ENCODE measurements around the gene OVOL1. TPM values are rescaled to one million over a fixed set of nuclear protein-coding genes. Genes with fewer than 3 reads are reported as not detected.

The OVOL1 gene
- total RNA-seq, 6 experiments from 2014 or later: not detected

DNA sequence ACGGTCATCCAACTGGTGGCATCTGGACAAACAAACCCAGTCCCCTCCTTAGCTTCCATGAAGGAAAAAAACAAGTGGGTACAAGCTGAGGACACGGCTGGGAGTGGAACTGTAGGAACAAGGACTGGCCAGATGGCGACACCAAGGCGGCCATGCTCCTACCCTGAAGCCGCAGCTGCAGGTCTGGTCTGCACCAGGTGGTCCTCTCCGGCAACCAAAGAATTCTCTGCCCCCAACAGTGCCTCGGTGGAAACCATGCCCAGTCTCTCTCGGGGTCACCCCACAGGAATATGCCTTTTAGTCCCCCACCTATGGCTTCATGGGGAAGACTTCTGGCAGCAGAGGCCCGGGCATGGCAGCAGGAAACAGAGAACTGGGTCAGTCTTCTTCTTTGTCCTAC, 22.6 kb downstream of the OVOL1 start:
- Mint-ChIP-seq H3K27me3 (ENCODE audit: insufficient read depth) (peaks cover 40% of the 10 kb centered on the region), H3K27ac (no peak overlapping the region), H3K4me3 (no peak overlapping the region), H3K4me1 (ENCODE audit: low read depth) (peaks cover 7% of the 10 kb centered on the region; the same call in 1 of the 2 replicates), H3K36me3 (ENCODE audit: low read depth) (no peaks in the 10 kb centered on the region), H3K9me3 (no peaks in the 10 kb centered on the region)
- no peak for DNase-seq
- TF ChIP-seq, protein P1, sequence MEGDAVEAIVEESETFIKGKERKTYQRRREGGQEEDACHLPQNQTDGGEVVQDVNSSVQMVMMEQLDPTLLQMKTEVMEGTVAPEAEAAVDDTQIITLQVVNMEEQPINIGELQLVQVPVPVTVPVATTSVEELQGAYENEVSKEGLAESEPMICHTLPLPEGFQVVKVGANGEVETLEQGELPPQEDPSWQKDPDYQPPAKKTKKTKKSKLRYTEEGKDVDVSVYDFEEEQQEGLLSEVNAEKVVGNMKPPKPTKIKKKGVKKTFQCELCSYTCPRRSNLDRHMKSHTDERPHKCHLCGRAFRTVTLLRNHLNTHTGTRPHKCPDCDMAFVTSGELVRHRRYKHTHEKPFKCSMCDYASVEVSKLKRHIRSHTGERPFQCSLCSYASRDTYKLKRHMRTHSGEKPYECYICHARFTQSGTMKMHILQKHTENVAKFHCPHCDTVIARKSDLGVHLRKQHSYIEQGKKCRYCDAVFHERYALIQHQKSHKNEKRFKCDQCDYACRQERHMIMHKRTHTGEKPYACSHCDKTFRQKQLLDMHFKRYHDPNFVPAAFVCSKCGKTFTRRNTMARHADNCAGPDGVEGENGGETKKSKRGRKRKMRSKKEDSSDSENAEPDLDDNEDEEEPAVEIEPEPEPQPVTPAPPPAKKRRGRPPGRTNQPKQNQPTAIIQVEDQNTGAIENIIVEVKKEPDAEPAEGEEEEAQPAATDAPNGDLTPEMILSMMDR (IDR thresholded peaks at IDR 0.05): no peak

GRCh38 chr11:65810046-65810868, 23.4 kb downstream of the OVOL1 start:
- Mint-ChIP-seq H3K9me3 (no peaks in the 10 kb centered on the region), H3K27me3 (ENCODE audit: insufficient read depth) (peaks cover 41% of the 10 kb centered on the region), H3K27ac (no peak overlapping the region), H3K4me1 (ENCODE audit: low read depth) (peaks cover 8% of the 10 kb centered on the region; the same call in 1 of the 2 replicates), H3K4me3 (no peak overlapping the region), H3K36me3 (ENCODE audit: low read depth) (no peaks in the 10 kb centered on the region)
- no peak for DNase-seq
- TF ChIP-seq, protein P1 (IDR thresholded peaks at IDR 0.05): no peak

- Mint-ChIP-seq H3K36me3 (ENCODE audit: low read depth) (no peaks in the 10 kb centered on the region; the same call in 1 of the 2 replicates), H3K27me3 (ENCODE audit: insufficient read depth) (peaks cover 38% of the 10 kb centered on the region), H3K27ac (no peak overlapping the region), H3K9me3 (no peaks in the 10 kb centered on the region), H3K4me3 (no peak overlapping the region), H3K4me1 (ENCODE audit: low read depth) (peaks cover 8% of the 10 kb centered on the region; the same call in 1 of the 2 replicates)
- TF ChIP-seq, protein P1 (IDR thresholded peaks at IDR 0.05): no peak
- DNase-seq: no peak
Measured at GRCh38 chr11:65811764-65812475, 25.1 kb downstream of the OVOL1 start.

DNA sequence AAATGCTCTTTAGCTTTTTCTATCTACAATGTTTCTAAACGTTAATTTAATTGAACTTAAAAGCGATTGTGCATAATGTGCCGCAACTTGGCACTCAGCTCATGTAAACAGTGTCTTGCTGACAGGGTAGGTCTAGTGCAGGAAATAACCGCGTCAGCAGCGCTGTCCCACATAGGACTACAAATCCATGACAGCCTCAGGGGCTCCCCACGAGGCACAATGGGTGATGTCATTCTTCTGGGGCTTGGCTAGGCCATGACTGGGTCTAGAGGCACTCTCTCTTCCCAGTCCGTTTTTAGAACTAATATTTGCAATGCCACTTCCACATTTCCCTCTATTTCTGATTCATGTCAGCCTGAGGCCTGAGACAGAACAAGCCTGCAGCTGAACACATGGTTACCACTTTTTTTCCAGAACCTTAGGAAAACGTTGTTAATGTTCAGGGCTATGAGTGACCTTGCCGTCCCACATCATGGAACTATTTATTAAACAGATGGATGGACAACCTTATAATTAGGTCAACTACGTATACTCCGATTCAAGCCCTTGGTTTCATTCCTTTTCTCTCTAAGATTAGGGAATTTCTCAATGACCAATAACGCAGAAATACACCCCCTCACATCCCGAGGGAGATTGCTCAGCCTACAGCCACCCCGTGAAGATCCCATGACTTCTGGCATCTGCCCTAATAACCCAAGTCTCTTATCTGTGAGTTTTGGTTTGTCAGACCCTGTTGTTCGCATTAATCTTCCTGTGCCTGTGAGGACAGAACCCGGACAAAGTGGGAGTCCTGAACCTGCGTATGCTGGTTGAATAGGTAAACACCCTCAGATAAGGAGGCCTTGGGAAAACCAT, 27.5 kb downstream of the OVOL1 start:
- Mint-ChIP-seq H3K27me3 (ENCODE audit: insufficient read depth) (peaks cover 28% of the 10 kb centered on the region), H3K27ac (no peak overlapping the region), H3K9me3 (no peaks in the 10 kb centered on the region), H3K36me3 (ENCODE audit: low read depth) (no peaks in the 10 kb centered on the region; the same call in 1 of the 2 replicates), H3K4me1 (ENCODE audit: low read depth) (peaks cover 14% of the 10 kb centered on the region), H3K4me3 (no peak overlapping the region)
- peak; percentile 4 for DNase-seq
- TF ChIP-seq, protein P1 (IDR thresholded peaks at IDR 0.05): no peak

DNA sequence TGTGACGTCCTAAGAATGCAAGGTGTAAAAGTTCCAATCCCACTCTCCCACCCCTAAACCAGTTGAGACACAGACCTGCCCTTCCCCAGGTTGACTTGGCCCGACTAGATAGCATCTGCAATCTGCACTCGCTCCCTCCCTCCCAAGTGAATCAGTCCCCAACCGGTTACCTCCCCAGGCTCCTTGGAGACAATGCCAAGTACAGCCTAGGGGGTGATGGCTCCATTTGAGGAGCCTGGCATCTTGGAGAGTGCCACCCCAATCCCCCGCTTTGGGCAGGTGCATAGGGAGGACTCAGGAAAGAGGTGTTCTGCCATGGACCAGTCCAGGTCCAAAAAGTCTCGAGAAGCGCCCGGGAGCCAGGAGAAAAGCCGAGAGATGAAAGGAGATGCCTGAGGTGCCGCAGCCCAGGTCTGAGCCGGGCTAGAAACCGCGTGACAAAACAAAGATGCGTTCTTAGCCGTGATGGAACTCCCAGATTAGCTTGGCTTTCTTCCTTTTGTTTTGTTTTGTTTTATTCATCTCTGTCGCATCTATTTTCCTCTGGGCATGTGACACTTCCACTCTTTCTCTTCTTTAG, 28.2 kb downstream of the OVOL1 start:
- Mint-ChIP-seq H3K4me3 (no peak overlapping the region), H3K36me3 (ENCODE audit: low read depth) (no peaks in the 10 kb centered on the region; the same call in 1 of the 2 replicates), H3K4me1 (ENCODE audit: low read depth) (peaks cover 14% of the 10 kb centered on the region), H3K27me3 (ENCODE audit: insufficient read depth) (peaks cover 28% of the 10 kb centered on the region), H3K27ac (no peak overlapping the region), H3K9me3 (no peaks in the 10 kb centered on the region)
- DNase-seq: no peak
- TF ChIP-seq, protein P1 (IDR thresholded peaks at IDR 0.05): no peak
